NCI-H82 treated with DMSO at 0.1 percent for 48 hours (cell line): ENCODE data around the gene LAD1.
A peak's percentile ranks its signal among the peaks of the same experiment; 100 is the strongest.

Experiments
- DNase-seq: peaks from one replicate; lab custom pipeline; 2025; ENCODE audit not compliant: unreplicated experiment; lab: John Stamatoyannopoulos, UW

Gene LAD1

DNA sequence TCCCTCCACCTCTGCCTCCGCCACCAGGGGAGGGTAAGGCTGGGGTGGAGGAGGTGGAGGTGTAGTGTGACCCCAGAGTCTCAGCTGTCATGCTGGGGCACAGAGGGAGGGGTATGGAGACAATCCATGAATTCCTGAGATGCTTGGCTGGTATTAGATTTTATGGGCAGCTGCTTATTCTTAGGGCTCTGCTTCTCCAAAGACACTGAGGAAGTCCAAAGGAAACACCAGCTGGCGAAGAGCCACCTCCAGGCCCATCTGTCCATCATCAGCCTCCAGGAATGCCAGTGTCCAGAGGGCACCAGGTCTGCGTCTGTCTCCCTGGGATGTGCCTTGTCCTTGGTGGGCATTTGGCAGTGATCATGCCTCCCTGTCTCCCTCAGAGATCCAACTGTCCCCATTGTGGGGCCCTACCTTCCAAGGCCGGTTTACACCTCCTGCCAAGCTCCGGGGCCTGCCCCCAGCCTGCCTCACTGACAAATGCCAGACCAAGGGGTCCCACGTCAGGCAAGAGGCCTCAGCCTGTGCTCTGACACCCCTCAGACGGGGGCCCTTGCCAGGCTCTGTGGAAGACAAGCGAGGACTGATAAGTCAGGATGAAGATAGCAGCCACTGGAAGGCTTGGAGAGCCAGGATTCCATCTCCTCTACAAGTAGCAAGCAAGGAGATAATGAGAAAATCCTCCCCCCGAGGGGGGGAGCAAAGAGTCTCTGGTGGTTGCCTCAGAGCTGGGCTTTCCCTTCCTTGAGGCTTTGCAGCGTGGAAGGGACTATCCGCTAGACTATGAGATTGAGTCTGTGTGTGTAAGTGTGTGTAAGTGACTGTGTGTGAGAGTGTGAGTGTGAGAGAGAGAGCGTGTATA lies 20.9 kb upstream of the LAD1 start:
- no peak for DNase-seq

- no peak for DNase-seq
Measured at GRCh38 chr1:201419256-201419655, 20.1 kb upstream of the LAD1 start.

- no peak for DNase-seq
Measured at GRCh38 chr1:201418461-201418860, 19.3 kb upstream of the LAD1 start.

GRCh38 chr1:201414051-201414738 lies 15.1 kb upstream of the LAD1 start:
- DNase-seq: no peak

GRCh38 chr1:201411292-201411691 lies 12.2 kb upstream of the LAD1 start:
- no peak for DNase-seq

DNA sequence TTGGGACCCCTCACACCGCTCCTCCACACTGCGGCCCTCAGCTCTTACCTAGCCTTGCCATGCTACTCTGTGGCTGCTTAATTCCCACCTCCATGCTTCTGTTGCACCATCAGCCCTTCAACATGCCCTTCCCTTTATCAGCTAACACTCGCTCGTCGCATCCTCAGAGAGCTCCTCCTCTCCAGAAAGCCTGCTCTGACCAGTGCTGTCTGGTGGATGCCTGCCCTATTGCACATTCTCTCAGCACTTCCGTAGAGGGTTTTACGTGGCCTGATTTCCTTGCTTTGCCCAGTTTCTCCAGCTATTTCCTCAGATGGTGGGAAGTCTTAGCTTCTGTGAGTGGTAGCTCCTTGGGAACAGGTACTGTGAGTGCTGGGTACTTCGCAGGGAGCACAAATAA lies 10.3 kb upstream of the LAD1 start:
- DNase-seq: no peak

DNA sequence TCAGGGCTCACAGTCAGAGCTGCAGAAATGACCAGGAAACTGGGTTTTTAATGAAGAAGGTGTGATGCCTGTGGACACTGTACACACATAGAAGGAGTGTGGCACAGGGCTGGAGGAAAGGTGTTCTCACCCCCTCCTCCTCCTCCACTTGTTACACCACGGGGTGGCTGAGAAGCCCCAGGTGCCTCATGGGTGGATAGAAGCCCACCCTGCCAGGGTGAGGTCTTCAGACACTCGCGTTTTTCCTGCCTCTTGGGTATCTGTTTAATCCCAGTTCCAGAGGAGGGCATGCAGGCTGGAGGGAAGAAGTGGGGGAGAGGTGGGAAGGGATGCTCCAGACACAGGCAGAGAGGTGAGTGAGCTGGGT lies 9.7 kb upstream of the LAD1 start:
- no peak for DNase-seq

DNA sequence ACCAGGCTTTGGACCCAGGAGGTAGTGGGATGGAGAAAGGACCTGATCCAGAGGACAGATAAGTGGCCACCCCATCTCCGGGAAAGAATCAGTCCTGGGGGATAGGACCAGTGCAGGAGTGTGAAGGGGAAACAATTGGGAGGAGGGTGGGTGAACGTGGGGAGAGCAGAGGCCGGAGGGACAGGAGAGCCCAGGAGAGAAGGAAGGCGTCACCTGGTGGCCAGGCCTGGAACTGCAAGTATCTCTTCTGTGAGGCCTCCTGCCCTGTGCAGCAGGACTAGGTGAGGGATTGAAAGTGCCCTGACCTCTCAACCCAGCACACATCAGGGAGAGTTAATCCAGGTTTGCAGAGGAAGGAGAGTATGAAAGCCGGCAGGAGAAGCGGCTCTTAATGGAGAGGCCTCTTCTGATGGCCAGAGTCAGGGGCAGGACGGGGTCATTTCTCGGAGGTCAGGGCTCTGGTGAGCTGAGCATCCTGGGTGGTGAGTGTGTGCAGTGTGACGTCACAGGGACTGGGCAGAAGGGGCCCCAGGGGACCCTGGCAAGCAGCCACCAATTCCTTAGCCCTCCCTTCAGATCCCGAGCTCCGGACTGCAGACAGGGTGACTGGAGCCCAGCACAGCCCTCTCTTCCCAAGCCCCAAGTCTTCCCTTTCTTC lies 9.2 kb upstream of the LAD1 start:
- DNase-seq: peak; percentile 69

DNA sequence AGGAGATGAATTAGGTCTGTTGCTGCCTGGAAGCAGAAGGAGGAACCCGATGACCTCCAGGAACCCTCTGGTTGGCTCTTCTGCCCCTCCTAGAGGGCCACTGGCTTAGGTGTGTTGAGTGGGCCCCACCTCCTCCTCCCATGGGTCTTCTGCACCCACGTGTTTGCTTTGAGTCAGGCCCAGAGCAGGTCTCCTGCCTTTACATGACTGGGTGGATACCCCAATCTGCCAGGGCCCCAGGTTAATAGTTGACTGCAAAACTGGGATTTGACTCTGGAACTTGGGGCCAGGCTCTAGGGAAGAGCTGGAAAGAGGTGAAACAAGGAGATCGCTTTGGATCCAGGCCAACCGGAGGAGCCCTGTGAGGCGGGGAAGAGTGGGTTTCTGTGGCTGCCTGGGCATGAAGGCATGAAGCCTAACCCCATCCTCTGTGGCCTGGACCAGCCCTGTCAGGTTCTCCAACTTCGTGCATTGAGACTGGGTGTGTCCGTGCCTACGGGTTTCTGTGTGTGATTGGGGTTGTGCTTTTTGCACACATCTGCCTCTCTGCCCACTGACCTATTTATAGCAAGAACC lies 7.8 kb upstream of the LAD1 start:
- no peak for DNase-seq

- no peak for DNase-seq
Measured at GRCh38 chr1:201405484-201405831, 6.3 kb upstream of the LAD1 start.

DNA sequence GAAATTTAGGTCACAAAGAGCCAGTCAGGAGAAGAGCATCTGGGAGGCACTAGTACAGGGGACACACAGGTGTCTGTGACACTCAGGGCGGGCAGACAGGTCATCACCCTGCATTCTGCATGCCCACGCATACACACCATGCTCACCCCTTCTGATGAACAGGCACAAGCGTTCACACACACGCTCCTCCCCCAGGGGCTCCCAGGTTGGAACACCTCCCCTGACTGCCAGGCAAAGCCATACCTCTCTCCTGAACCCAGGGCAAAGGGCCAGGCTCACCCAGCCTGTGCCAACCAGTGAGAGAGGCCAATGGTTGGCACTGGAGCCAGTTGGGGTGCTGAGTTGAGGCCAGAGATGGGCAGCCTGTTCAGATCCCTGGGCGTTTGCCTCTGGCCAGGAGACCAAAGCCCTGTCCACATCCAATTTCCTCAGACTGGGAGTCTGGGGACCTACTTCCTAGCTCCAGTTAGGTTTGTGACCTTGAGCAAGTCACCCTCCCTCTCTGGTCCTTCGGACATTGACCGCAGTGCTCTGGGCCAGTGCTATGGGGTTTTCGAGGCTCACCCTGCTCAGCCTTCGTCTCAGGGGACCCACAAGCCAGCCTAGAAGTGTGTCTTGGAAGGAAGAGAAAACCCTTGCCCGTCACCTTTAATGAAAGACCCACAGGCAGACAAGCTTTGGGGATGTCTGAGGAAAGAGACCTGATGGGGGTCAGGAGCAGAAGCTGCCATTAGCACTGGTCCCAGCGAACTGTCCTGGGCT lies 5.8 kb upstream of the LAD1 start:
- DNase-seq: no peak

DNA sequence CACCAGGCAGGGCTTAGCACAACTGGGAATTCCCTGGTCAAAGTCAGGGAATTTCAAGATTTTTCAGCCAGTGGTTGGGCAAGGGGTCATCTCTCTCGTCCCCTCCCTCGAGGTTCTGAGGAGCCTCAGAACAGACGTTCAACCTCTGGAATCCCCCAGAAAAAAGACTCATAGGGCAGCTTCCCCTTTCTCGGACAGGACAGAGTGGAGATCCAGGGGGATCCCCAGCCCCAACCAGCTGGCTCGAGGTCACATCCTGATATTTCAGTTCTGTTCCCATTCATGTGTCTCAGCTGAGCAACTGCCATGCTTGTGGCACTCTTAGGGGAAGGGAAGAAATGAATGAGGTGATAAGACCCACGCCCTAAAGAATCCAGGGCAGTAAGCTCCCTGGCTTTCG lies 4.9 kb upstream of the LAD1 start:
- DNase-seq: no peak

- DNase-seq: no peak
Measured at GRCh38 chr1:201403359-201403758, 4.2 kb upstream of the LAD1 start.

DNA sequence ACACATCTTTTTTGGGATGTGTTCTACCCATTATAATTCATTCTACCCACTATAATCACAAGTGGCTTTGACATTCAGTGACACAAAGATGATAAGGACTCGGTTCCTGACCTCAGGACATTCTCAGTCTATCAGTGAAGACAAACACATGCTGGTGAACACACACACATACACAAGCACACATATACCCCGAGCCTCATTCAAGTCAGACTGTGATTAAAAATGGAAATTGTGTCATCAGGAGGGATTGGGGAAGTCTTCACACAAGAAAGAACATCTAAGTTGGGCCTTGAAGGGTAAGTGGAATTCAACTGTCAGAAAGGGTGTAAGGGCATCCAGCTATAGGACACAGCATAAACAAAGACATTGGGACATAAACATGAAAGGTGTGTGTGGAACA lies 2.6 kb upstream of the LAD1 start:
- no peak for DNase-seq

- no peak for DNase-seq
Measured at GRCh38 chr1:201400852-201401230, 1.7 kb upstream of the LAD1 start.

GRCh38 chr1:201400212-201400851 lies 1.2 kb upstream of the LAD1 start:
- DNase-seq: no peak

- no peak for DNase-seq
Measured at GRCh38 chr1:201399352-201400126, 415 bp upstream of the LAD1 start.

GRCh38 chr1:201397675-201398074 lies 1.4 kb downstream of the LAD1 start:
- DNase-seq: no peak

DNA sequence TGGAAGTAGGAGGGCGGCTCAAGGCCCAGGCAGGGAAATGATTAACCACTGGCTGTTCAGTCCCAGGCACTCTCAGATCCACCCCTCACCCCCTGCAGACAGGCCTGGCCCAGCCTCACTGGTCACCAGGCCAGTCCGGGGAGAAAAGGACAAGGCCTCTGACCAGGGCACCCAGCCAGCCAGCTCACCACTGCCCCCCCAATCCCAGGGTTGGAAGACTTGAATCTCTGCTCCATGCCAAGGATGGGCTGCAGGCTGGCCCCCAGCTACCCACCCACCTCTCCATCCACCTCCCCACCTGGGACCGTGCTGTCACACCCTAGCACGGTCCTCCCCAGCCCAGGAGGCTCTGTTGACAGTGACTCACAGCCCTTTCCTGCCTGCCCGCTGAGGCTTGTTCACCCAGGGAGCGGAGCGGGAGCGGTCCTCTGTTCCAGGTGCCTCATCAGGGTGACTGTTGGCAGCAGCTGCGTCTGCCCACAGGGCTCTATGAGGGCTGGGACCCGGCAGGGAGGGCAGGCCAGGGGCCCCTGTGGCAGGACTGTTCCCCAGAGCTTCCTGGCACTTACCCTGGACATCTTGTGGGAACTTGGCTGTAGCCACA lies 2.2 kb downstream of the LAD1 start:
- no peak for DNase-seq

GRCh38 chr1:201395936-201396335 lies 3.2 kb downstream of the LAD1 start:
- DNase-seq: no peak
